MV-4-11 (cell line): ENCODE measurements around the gene KRTAP7-1.

Experiments used
- DNase-seq: peaks from one replicate; lab custom pipeline; 2025; lab: John Stamatoyannopoulos, UW

The KRTAP7-1 gene

DNA sequence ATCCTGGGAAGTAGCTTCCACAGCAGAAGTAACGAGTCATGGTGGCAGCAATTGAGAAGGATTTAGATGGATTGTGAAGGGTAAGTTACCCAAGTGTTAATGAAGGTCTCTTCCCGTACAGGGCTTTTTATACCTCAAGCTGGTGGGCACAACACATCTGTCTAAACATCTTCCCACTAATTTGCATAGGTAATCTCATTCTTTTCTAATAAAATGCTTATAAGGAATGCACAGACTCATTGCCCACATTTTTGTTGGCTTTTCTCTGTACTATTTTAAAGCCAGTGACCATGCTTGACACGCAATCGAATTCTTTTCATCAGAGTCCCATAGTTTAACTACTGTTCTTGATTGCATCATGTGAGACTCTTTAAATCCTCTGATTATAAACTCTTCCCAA is at the start of gene KRTAP7-1:
Gene KRTAP7-1 (minus strand): TSS at position 101 of the 400 bp plus-strand sequence. CDS start 61 bp downstream, at position 40.
- DNase-seq: no peak

GRCh38 chr21:30874526-30874925 is 45.0 kb upstream of the KRTAP7-1 start:
- DNase-seq: no peak

DNA sequence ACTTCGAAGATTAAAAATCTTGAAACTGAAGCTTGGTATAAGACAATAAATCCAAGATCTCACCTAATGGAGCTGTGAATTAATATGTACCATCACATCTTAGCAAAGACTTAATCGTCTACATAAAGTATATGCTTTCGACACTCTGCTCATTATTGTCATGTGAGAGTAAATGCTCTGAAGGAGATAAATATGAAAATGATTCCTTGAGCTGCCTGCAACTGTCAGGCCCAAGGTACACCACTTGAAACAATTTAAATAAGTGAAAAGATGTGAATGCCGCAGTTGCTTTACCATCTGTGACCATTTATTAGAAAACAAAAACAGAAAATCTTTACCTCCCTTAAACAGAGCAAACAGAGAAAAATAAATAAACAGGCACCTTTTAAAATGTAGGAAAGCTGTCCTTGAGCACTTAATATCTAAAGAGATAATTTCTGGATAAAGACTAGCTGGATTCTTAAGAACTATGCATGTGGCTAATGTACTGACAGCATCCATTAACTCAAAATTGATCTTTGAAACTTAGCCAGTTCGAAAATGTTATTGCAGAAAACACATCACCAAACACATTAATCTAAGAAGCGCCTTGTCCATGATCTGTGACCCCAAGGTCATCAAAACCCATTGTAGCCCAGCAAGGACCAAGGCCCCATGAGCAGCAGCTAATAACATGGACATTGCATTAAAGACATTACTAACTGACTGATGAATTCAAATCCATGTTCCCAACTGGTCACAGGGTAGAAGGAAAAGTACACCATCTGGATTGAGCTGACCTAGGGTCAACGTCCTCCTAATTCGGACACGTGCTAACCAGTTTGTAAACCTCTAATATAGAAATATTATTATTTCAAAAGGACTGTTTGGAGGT is 18.3 kb upstream of the KRTAP7-1 start:
- DNase-seq: no peak

GRCh38 chr21:30842990-30843389 is 13.4 kb upstream of the KRTAP7-1 start:
- no peak for DNase-seq

DNA sequence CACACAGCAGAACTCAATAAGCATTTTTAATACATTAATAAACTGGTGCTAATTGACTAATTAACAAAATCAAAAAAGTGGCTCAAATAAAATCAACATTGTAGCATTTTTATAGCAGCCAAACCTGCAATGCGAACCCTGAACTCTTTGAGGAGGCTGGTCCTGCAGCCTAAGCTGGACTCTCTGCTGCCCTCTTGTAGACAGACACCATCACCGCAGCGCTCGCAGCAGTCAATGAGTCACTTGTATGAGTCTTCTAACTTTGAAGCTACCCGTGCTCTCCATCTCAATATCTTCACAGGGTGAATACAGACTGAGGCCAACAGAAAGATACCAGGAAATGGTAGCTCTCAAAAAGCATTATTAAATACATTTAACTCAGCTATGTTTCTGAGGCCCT is 9.7 kb upstream of the KRTAP7-1 start:
- peak; percentile 9 for DNase-seq

GRCh38 chr21:30838536-30838935 is 9.0 kb upstream of the KRTAP7-1 start:
- no peak for DNase-seq

DNA sequence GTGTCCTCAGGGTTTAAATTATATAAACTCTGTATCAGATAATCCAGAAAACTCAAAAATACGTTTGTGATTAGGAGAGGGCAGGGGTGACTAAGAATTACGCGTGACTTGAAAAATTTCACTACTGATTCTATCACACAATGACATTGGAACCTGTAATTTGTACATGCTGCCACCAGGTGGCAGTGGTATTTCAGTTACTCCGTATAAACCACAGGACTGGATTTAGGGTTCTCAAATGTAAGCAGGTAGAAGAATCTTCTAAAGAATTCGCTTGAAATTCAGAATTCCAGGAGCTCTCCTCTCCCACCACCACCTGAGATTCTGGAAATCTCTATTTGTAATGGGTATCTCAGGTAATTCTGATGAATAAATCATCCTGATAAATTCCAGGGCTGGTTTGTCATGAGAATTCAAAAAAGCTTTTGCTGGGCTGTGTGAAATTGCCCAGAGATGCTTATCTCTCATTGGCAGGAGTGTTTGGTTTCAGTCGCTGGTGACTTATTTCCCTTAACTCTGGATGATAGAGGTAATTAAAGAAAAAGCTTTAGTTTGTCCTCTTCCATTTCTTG is 1.7 kb upstream of the KRTAP7-1 start:
- peak; percentile 40 for DNase-seq

DNA sequence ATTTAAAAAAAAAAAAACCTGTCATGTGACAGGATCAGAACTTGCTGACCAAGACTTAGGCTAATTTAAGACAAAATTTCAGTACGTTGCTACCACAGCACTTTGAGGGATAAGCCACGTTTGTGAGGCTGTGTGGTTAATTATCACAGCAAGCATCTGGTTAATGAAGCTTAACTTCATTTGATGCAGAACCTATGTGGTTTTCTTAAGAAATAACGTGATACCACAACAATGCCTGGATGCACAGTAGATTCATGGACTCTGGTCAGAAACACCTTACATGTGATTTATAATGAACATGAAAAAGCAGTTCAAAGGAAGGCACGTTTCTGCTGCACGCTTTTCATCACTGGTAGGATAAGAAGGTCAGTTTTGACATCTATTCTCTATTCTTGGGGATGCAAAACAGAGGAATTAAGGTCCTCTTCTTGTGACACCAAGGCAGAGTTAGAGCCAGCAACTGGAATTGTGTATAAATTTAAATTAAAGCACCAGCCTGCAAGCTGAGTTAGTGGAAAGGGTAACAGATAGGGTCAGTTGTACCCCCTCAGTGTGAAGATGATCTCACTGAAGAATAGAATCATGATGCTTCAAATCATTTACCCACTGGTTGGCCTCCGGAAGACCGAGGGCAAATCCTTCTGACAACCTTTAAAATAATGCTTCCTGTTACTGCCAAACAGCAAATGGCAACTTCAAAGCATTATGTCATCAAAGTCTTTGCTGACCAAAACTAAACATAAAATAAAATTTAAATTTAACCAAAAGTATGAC is 10.5 kb downstream of the KRTAP7-1 start:
- no peak for DNase-seq

- no peak for DNase-seq
These were observed 16.4 kb downstream of the KRTAP7-1 start, which contains the start of gene KRTAP8-1 for GRCh38 chr21:30813174-30813573. Gene KRTAP8-1 (minus strand): TSS chr21:30813274. CDS start chr21:30813220, 54 bp downstream.

DNA sequence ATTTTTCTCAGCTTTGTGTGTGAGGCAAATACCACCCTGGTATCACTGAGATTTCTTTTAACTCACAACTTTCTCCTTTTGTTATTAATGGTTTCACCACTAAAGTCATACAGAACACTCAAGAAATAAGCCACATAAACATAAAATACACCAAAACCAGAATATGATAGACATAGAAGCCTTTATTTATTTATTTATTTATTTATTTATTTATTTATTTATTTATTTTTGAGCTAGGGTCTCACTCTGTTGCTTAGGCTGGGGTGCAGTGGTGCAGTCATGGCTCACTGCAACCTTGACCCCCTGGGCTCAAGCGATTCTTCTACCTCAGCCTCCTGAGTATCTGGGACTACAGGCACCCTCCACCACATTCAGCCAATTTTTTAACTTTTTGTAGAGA is 29.0 kb downstream of the KRTAP7-1 start:
- DNase-seq: no peak

DNA sequence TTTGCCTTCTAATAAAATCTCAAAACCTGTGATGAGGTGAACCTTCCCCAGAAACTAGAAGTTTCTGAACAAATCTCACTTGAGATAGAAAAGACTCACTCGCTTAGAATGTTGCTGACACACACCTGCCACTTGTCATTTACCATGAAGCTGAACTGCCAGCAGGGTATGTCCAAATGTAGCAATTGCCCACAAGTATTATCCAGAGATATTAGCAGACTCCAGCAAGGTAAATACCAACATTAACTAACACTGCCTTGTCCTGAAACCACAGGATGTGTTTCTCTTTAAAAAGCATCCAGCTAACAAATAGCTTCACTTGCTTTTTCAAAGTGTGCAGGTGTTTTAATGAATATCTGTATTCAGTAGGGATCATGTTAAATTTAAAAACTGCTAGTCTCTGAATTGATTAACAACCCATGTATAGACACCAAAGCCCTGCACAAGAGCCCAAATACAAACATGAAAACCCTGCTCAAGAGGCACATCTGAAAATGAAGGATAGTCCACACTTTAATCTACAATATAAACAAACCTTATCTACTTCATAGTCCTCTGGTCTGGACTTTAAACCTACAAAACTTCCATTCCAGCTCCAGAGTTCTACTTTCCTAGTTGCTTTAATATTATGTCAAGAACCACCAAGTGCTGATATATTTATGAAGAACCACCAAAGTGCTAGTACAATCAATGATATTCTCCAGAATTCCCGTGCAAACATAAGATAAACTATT is 35.8 kb downstream of the KRTAP7-1 start:
- DNase-seq: no peak

- DNase-seq: no peak
These were observed 50.3 kb downstream of the KRTAP7-1 start for GRCh38 chr21:30779249-30779648.
